HT1080 (cell line): ENCODE measurements around the gene CLEC1B. TPM values are rescaled to one million over a fixed set of nuclear protein-coding genes. Genes with fewer than 3 reads are reported as not detected.
"Not testable (repeated sequence)": the region's sequence is repeated elsewhere in the genome, so short reads cannot be mapped to it uniquely, and the experiment has no call there.

Source experiments
- DNase-seq: peaks from one replicate; pipeline ENCODE4 v3.0.0-alpha.2; 2015; ENCODE audit warnings: low read depth
- total RNA-seq: library from RNA; depleted of rRNA; stranded (reverse); fragments of >200 nt; shearing (Covaris generic); gene quantifications from 2 replicates; pipeline ENCODE4 v1.2.3, GENCODE V29; 2014; rRNA removed

Gene CLEC1B
- total RNA-seq, 1 experiment from 2014 or later = not detected

DNA sequence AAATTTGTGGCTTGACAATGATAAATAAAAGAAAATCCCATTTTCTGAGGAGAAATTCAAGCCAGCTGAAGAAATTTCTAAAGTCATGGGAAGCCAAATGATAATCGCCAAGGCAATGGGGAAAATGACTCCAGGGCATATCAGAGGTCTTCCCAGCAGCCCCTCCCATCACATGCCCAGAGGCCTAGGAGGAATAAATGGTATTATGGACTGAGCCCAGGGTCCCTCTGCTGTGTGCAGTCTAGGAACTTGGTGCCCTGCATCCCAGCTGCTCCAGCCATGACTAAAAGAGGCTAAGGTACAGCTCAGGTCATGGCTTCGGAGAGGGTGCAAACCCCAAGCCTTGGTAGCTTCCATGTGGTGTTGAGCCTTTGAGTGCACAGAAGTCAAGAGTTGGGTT is 23.3 kb downstream of the CLEC1B start:
- no peak for DNase-seq

- not testable (repeated sequence) for DNase-seq
These were observed 24.2 kb downstream of the CLEC1B start for GRCh38 chr12:9974731-9975130.

DNA sequence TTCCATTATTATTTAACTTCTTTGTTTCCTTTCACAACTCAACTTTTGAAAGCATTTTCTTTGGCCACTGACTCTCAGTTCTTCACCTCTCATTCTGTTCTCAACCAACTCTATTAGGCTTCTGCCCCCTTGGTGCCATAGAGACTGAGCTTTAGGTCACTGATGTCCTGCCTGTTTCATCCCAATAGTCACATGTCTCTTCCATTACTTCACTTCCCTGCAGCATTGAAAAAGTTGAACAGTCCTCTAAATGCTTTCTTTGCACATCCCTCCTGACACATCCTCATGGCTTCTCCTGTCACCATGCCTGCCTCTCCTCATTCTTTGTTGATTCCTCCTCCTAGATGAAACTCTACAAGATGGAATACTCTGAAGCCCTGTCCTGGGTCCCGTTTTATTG is 25.0 kb downstream of the CLEC1B start:
- DNase-seq = no peak

DNA sequence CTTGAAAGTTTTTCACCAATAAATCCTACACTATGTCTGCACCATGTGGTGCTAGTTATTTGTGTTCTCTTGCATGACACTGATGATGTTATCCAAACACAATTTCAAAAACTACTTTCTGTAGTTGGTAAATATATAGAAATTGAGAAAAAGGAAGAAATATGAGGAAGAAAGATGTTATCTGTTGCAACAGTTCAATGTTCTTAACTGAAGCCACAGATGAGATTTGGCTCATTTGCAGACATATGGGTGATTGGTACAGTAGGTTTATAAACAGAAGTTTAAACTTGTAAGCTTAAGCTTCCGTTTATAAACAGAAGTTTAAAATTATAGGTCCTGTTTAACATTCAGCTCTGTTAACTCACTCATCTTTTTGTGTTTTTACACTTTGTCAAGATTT is 27.7 kb downstream of the CLEC1B start, which contains the start of gene CLEC12A:
Gene CLEC12A (plus strand): TSS at position 229 of the 400 bp plus-strand sequence. CDS start 188 bp downstream, outside the sequence.
- DNase-seq = no peak

GRCh38 chr12:9969673-9970072 is 29.2 kb downstream of the CLEC1B start:
- no peak for DNase-seq

DNA sequence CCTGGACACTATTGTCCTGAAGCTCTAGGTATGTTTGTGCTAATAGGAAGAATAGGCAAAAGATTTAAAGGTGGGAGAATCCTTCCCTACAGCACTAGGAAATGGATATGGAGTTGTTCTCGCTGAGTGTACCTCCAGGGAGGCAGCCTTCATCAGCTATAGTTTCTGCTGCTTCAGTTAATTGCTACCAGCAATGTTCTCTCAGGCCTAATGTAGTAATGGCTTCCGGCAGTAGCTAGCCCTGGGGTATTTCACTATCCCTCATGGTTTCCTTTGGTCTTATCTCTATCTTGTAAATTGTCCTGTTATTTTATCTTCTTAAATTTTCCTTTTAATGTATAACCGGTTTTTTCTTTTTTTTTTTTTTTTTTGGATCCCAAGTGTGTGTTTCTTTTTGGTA is 37.0 kb downstream of the CLEC1B start:
- DNase-seq = no peak

- no peak for DNase-seq
These were observed 37.8 kb downstream of the CLEC1B start for GRCh38 chr12:9961106-9961505.

- DNase-seq = no peak
These were observed 38.3 kb downstream of the CLEC1B start for GRCh38 chr12:9960590-9960989.

- DNase-seq = no peak
These were observed 41.1 kb downstream of the CLEC1B start for GRCh38 chr12:9957834-9958233.

DNA sequence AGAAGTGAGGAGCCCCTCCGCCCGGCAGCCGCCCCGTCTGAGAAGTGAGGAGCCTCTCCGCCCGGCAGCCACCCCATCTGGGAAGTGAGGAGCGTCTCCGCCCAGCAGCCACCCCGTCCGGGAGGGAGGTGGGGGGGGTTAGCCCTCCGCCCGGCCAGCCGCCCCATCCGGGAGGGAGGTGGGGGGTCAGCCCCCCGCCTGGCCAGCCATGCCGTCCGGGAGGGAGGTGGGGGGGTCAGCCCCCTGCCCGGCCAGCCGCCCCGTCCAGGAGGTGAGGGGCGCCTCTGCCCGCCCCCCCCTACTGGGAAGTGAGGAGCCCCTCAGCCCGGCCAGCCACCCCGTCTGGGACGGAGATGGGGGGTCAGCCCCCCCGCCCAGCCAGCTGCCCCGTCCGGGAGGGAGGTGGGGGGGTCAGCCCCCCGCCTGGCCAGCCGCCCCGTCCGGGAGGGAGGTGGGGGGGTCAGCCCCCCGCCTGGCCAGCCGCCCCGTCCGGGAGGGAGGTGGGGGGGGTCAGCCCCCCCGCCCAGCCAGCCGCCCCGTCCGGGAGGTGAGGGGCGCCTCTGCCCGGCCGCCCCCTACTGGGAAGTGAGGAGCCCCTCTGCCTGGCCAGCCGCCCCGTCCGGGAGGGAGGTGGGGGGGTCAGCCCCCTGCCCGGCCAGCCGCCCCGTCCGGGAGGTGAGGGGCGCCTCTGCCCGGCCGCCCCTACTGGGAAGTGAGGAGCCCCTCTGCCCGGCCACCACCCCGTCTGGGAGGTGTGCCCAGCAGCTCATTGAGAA is 45.8 kb downstream of the CLEC1B start:
- not testable (repeated sequence) for DNase-seq

GRCh38 chr12:9951026-9951675 is 47.8 kb downstream of the CLEC1B start:
- DNase-seq = no peak

GRCh38 chr12:9948606-9949296 is 50.2 kb downstream of the CLEC1B start:
- no peak for DNase-seq

GRCh38 chr12:9947674-9948073 is 51.2 kb downstream of the CLEC1B start:
- DNase-seq = no peak

GRCh38 chr12:9944391-9944790 is 54.5 kb downstream of the CLEC1B start:
- DNase-seq = no peak

- DNase-seq = no peak
These were observed 55.7 kb downstream of the CLEC1B start for GRCh38 chr12:9943240-9943639.

Other genes starting within 250 kb of the CLEC1B start
- gene CD69, start 238.2 kb downstream of the CLEC1B start, total RNA-seq = 0.16 TPM in 1 of 2 replicates, not detected in the other
- gene KLRF1, start 171.6 kb downstream of the CLEC1B start, total RNA-seq = not detected in 2 replicates
- 0.19 and 0.60 TPM in 2 replicates for gene CLEC2B, start 129.8 kb downstream of the CLEC1B start, total RNA-seq
- not detected in 2 replicates for gene KLRF2, start 117.6 kb downstream of the CLEC1B start, total RNA-seq
- gene CLEC2A, start 66.8 kb downstream of the CLEC1B start, total RNA-seq = not detected in 2 replicates
- not detected in 2 replicates for gene CLEC12A, start 27.7 kb downstream of the CLEC1B start, total RNA-seq
- gene CLEC12B, start 11.5 kb upstream of the CLEC1B start, total RNA-seq = 0.21 TPM in 1 of 2 replicates, not detected in the other
- not detected in 2 replicates for gene CLEC9A, start 31.6 kb upstream of the CLEC1B start, total RNA-seq
- gene CLEC1A, start 99.9 kb upstream of the CLEC1B start, total RNA-seq = not detected in 2 replicates
- gene CLEC7A, start 131.1 kb upstream of the CLEC1B start, total RNA-seq = not detected in 2 replicates
- not detected in 2 replicates for gene OLR1, start 173.0 kb upstream of the CLEC1B start, total RNA-seq
- 0.07 TPM in 1 of 2 replicates, not detected in the other for gene TMEM52B, start 179.9 kb upstream of the CLEC1B start, total RNA-seq
- gene GABARAPL1, start 213.8 kb upstream of the CLEC1B start, total RNA-seq = 2.3 and 3.9 TPM in 2 replicates